Stimulated activated CD4-positive, alpha-beta T cell treated with anti-CD3 and anti-CD28 coated beads, Interleukin-2, amount 100 ng/mL, for 24 hours (primary cell): ENCODE measurements around the gene LCN10.
"Not testable (repeated sequence)": the region's sequence is repeated elsewhere in the genome, so short reads cannot be mapped to it uniquely, and the experiment has no call there.

Experiments
- DNase-seq, 2 donors: peaks; one replicate each; pipeline ENCODE4 v3.0.0-alpha.2; 2020

The LCN10 gene

DNA sequence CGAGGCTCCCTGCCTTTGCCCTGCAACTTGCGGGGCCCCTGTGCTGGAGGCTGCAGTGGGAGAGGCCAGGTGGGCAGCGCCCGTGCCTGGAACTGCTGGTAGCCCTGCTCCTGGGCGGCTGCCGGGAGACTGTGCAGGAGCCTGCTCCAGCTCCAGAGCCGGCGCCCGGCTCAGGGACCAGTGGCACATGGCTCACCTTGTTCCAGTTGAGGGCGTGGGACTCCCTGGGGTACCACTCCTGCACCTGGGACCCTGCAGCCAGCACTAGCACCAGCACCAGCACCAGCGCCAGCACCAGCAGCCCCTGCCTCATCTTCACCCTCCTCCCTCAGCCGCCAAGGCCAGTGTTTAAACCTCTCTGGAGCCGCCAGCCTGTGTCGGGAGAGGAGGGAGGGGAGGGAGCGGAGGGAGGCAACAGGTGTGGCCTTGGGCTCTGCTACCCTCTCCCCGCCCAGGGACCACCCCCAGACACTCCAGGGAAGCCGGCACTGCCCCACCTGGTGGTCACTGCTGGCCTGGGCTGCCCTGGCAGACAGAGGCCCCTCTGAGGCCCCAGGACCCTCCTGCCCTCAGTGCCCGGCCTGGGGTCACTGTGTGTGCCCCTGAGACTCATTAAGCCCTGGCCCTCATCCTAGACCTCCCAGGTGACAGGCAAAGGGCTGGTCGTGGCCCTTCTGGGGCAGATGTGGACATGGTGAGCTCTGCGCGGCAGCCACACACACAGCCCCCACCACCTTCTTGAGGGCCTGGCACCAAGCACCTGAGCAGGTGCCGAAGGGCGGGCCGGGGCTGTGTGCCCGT is at the start of gene LCN10:
Gene LCN10, minus strand, starts transcription at position 350 of the 801 bp plus-strand sequence. Its CDS starts 37 bp downstream, at position 313.
- DNase-seq, result no peak

DNA sequence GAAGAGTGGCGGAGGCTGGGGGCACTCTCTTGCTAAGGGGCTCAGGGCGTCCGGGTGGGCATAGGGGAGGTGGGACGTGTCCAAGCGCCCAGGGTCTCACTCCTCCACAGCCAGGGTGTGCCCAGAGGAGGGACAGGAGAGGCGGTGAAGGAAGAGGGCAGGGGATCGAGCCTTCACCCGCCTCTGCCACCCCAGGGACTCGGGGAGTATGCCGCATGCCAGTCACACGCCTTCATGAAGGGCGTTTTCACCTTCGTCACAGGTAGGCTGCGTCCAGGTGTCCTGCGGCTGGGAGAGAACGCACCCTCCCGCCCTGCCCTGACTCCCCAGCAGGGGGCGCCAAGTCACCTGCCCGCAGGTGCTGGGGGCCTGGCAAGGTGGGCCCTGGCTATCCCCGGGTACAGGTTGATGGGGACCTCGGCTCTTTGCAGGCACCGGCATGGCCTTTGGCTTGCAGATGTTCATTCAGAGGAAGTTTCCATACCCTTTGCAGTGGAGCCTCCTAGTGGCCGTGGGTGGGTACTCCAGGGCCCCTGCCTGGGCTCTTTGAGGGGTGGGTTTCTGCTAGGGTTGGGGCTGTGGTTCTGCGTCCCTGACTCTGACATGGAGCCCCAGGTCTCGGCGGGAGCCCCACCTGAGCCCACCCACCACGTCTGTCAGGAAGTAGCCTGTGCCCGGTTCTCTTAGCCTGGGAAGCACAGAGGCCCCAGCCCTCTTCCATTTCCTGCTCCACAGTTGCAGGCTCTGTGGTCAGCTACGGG is 49.0 kb upstream of the LCN10 start:
- peak; percentile 72 to 73 for DNase-seq

DNA sequence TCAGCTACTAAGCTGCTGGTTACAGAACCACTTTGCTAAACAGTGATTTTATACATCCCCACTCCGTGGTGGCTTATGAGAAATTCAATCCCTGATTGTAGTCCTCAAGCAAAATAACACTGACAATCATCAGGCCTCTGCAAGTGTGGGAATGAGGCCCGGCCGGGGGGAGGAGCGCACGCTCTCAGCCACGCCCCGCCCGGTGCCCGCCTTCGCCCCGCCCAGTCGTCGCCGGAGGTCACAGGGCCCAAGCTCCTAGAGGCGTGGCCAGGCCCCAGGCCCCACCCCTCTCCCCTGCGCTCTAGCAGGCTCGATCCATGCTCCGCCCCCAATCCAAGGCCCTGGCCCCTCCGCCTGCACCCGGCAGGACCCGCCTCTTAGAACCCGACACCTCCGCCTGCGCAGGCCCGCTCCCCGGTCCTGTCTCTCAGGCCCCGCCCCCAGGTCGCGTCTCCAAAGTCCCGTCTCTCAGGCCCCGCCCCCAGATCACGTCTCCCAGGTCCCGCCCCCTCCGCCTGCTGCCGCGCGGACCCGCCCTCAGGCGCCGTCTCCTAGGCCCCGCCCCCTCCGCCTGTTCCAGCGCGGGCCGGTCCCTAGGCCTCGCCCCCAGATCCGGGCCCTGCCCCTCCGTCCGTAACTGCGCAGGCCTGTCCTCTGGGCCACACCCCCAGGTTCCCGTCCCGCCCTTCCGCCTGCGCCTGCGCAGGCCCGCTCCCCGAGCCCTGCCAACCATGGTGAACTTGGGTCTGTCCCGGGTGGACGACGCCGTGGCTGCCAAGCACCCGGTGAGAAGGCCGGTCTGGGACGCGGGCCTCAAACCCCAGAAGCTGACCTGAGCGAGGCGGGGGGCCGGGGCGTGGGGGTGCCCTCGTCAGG is 48.1 kb upstream of the LCN10 start, which contains the start of gene TMEM141:
Gene TMEM141, plus strand, starts transcription at position 705 of the 876 bp plus-strand sequence. Its CDS starts 27 bp downstream, at position 732.
- peak; percentile 100 for DNase-seq

DNA sequence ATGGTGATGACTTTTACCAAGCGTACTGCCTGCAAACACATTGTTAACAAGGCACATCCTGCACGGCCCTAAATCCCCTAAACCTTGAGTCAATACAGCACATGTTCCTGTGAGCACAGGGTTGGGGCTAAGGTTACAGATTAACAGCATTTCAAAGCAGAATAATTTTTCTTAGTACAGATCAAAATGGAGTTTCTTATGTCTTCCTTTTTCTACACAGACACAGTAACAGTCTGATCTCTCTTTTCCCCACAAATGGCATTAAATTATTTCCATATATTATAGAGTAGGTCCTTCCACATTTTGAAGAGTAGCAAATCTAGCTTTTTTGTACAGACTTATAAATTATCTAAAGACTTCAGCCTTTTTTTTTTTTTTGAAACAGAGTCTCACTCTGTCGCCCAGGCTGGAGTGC is 46.8 kb upstream of the LCN10 start:
- no peak for DNase-seq

DNA sequence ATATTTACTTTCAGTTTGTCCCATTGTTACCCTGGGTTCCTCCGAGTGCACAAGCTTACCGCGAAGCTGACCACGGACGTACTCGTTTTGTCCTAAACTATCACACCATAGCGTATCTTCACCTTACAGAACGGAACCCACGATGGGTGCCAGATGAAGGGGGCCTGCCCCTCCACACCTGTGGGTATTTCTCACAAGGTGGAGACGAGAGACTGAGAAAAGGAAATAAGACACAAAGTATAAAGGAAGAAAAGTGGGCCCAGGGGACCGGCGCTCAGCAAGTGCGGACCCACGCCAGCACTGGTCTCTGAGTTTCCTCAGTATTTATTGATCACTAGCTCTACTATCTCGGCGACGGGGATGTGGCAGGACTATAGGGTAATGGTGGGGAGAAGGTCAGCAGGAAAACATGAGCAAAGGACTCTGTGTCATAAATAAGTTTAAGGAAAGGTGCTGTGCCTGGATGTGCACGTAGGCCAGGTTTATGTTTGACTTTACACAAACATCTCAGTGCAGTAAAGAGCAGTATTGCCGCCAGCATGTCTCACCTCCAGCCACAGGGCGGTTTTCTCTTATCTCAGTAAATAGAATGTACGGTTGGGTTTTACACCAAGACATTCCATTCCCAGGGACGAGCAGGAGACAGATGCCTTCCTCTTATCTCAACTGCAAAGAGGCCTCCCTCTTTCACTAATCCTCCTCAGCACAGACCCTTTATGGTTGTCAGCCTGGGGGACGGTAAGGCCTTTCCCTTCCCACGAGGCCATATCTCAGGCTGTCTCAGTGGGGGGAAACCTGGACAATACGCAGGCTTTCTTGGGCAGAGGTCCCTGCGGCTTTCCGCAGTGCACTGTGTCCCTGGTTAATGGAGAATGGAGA is 46.1 kb upstream of the LCN10 start:
- not testable (repeated sequence) for DNase-seq

DNA sequence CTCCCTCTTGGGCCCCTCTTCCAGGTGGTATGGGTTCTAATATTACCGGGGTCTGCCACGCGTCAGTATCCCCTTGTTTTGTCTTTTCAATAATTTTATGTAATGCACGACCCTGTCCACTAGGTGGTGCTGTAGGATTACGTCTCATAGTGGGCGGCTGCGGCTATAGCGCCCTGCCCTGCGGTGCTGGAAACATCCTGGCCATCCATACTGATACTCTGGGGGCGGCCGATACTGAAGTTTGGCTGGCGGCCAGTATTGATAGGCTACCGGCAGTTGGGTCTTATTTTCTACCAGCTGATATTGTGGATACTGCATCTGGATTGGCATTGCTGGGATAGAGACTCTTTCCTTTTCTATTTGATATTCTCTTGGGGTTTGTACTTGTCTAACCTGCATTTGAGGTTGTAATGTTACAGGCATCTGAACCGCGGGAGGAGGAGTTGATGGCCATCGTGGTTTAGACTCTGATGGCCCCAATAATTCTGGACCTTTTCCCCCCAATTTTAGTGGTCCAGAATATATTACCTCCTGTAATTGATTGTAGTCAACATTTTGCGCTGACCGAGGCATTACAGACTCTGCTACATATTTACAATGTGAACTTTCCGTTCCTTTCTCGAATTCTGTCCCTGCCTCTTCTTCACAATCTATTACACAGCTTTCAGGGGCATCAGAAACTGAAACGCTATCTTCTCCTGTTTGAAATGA is 45.1 kb upstream of the LCN10 start:
- DNase-seq, result peak; percentile 72 to 76

DNA sequence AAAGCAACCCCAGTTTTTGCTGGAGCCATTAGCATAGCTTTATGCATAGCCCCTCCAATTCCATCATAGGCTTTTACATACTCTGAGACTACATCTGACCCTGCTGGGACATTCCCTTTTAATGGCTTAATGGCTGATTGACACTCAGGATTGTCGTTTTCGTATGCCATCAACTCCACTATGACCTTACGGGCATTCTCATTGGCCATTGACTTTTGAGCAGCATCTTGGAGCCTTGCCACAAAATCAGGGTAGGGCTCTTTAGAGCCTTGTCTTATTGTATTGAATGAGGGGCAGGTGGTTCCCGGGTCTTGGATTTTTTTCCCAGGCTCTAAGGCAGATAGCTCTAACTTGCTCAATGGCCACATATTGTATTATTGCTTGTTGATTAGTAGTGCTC is 44.2 kb upstream of the LCN10 start:
- DNase-seq, result not testable (repeated sequence)

DNA sequence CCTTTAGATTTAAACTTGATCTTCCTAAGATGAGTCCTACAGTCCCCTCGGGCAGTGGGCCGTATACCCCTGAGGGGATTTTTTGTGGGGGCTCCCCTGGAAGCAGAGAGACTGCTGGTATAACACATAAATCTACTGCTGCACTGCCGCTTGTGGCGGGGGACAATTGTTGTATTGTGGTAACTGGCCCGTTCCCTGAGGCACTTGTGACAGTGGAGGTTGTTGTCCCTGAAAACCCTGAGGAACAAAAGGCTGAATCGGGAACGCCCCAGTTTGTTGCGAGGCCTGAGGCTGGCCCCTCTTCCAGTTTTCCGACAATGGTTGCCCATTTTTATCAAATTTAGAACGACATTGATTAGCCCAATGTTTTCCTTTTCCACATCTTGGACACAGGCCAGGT is 43.7 kb upstream of the LCN10 start:
- DNase-seq, result no peak

DNA sequence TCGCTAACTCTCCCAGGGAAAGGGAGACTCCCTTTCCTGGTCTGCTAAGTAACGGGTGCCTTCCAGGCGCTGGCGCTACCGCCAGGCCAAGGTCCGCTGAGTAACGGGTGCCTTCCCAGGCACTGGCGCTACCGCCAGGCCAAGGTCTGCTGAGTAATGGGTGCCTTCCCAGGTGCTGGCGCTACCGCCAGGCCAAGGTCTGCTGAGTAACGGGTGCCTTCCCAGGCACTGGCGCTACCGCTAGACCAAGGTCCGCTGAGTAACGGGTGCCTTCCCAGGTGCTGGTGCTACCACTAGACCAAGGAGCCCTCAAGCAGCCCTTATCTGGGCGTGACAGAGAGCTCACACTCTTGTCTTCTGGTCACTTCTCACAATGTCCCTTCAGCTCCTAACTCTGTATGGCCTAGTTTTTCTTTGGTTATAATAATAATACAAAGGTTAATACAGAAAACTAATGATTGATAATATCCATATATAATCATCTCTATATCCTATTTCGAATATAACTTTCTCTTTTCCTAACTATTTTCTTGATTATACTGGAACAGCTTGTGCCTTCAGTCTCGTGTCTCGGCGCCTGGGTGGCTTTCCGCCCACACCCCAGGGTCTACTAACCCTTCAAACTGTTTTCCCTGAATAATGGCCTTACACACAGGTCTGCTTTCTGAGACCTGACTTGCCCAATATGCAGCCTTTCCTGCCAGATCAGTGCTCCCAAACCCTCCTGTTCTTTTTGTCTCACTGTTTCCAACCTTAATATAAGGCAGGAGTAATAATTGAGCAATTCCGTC is 43.0 kb upstream of the LCN10 start:
- not testable (repeated sequence) for DNase-seq

DNA sequence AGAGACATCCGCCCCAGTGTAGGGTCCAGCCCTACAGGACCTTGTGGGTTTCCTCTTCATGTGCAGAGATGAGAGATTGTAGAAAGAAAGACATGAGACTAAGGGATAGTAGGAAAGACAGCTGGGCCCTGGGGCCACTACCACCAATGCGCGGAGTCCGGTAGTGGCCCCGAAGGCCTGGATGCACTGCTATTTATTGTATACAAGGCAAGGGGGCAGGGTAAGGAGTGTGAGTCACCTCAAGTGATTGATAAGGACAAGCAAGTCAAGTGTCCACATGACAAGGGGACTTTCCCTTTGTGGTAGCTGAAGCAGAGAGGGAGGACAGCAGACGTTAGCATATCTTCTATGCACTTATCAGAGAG is 42.2 kb upstream of the LCN10 start:
- DNase-seq, result no peak

DNA sequence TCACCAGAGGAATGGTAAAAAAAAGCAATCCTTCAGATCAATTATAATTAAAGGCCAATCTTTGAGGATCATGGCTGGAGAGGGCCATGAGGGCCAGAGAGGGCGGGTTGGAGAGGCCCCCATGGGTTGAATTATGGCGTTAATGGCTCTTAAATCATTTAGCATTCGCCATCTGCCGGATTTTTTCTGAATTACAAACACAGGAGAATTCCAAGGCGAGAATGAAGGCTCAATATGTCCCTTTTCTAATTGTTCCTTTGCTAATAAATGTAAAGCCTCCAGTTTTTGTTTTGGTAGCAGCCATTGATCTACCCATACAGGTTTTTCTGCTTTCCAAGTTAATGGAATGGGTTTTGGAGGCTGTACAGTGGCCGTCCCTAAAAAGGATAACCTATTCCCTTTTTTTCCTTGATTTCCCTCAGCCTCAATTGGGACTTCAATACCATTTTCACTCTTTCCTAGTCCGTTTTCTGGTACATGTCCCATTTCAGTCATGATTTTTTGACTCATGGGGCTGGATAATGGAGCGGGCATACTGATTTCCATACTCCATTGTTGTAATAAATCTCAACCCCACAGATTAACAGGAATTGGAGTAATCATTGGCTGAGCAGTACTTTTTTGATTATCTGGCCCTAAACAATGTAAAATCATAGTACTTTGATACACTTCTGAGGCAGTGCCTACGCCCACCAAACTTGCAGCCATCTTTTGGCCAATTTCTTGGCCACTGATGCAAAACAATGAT is 41.7 kb upstream of the LCN10 start:
- DNase-seq, result no peak

DNA sequence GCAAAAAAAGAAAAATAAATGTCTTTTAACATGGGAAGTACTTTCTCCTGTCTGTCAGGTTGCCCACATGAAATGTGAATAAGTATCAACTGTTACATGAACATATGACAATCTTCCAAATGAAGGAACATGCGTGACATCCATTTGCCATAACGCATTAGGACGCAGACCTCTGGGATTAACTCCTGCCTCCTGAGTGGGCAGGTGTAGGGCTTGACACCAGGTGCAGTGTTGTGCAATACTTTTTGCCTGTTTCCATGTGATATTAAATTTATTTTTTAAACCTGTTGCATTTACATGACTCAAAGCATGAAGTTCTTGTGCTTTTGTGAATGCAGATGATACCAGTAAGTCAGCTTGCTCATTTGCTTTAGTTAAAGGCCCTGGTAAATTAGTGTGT is 39.7 kb upstream of the LCN10 start:
- DNase-seq, result no peak

DNA sequence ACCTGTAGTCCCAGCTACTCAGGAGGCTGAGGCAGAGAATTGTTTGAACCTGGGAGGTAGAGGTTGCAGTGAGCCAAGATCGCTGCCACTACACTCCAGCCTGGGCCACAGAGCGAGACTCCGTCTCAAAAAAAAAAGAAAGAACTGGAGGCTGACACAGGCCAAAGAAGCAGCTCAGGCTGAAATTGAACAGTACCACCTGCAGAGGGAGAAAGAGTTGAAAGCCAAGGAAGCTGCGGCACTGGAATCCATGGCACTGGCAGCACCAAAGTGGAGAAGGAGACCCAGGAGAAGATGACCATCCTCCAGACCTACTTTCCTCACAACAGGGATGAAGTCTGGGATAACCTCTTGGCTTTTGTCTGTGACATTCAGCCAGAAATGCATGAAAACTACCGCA is 37.1 kb upstream of the LCN10 start:
- DNase-seq, result no peak

DNA sequence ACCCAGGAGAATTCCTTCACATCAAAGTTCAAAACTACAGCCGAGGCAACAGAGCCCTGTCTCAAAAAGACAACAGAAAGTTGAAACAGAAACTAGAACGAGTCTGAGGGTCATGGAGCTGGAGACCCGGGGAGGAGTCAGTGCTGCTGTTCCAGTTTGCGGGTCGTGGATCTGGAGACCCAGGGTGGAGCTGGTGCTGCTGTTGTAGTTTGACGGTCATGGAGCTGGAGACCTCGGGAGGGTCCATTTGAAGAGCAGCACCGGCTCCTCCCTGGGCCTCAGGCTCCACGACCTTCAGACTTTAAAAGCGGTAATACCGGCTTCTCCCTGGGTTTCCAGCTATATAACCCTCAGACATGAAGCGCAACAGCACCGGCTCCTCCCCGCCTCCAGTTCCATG is 34.6 kb upstream of the LCN10 start:
- DNase-seq, result no peak

DNA sequence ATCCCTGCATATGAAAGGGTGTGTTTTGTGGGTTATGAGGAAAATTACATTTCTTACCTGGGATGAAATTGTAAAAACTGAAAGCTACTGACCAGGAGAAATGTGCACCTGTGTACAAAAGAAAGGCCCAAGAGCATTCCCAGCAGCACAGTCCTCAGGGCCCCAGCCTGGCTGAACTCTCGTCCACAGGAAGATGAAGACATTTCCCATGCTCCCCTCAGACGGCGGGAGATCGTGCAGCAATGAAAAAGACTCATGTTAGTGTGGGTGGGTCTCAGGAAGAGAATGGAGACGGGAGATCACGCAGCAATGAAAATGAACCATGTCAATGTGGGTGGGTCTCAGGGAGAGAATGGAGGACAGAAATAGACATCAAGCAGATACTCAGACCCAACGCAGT is 34.2 kb upstream of the LCN10 start:
- DNase-seq, result no peak

DNA sequence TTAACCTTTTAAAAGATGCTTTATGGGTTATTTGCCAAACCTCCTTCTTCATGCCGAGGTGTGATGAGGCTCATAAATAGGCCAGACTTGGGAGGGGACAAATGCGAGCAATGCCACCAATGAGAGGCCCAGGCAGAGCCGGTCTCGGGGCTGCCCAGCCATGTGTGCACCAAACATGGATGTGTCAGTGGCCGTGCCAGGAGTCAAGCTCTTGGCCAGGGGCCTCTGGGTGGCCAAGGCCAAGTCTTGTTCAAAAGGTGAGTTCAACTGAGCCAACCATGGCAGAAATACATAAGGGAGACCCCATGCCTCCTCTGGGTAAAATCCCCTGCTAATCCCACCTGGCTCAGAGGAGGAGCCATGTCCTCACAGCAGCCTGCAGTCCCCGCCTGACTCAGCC is 32.5 kb upstream of the LCN10 start:
- DNase-seq, result no peak

DNA sequence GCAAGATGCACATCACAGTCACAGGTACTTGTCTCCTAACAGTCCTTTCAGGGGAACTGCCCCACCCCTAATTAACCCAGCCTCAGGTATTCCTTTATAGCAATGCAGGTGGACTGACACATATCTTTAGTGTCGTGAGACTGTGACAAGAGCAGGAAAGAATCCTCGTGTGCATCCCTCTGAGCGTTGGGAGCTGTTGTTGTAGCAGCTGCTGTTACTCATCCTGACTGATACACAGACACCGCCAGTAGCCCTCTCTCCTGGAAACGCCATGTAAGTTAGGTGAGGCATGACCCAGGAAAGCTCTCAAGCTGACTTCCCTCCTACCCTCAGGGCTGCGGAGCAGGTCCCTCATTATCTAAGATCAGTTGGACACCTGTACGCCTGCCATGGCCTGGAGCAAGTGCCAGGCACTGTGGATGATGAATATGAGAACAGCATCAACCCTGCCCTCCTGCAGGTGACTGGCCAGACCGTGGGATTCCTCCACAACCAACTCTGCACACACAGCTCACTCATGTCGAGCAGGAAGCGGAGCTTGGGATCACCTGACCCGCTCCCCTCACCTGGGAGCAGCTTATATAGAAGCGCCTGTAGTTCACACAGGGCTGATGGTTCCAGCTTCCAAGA is 31.8 kb upstream of the LCN10 start:
- no peak for DNase-seq

DNA sequence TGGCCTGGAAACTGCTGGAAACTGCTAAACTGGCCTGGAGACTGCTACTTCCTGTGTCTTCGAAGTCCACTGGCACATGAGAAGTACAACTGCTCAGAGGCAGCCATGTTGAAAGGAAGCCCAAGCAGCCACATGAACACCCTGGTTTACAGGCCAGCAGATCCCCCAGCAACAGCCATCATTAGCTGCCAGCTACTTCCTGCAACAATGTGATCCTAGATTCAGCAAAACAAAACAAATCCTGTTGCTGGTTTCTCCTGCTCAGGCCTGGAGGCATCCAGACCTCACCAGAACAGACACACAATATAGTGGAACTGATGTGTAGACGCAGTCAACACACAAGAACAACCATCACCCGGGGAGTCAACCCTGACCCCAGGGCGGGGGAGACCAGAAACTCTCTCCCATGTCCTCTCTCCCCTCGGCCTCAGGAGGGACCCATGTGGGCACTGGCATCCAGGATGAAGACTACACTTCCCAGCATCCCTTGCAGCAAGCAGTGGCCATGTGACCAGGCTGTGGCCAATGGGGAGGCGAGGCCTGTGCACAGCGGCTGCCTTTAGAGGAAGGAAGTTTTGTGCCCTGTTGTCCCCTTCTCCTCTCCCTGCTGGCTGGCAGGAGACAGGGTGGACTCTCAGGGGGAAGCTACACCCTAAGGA is 30.8 kb upstream of the LCN10 start:
- peak in 1 of 2 donors; percentile 26 for DNase-seq

DNA sequence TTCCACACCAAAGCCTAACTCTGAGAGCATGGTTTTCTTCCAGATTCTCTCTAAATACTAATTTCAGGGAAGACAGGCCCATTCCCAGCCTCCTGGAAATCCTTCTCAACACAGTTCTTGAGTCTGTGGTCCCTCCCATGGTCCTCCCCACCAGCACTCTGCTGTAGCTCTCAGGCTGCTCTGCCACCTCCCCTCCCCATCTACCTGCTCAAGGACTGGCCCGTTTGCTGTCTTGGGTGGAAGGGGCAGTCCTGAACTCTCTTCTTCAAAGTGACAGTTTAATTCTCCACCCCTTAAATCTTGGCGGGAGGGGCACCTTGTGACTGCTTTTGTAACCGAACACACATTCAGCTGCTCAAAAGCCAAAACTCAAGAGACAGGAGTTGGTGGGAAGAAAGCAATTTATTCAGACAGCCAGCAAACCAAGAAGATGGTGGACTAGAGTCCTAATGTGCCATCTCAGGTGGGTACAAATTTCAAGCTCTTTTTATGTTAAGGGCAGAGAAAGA is 29.2 kb upstream of the LCN10 start:
- no peak for DNase-seq
